ENCODE measurements around the gene RTBDN.

Gene RTBDN

GRCh38 chr19:12777217-12778016, 57.0 kb downstream of the RTBDN start:
- Histone ChIP-seq H3K9ac (ENCODE audit: low read depth, low read length) (peak overlapping the region; percentile 66; the same call in 1 of the 2 replicates), H3K9me3 (ENCODE audit: control insufficient read depth, insufficient read depth, low read length) (no peaks in the 10 kb centered on the region), H3K36me3 (ENCODE audit: insufficient read depth, low read length) (no peaks in the 10 kb centered on the region), H3K4me1 (ENCODE audit: insufficient read depth, low read length) (no peaks in the 10 kb centered on the region; the same call in 1 of the 2 replicates)

Measured in ES-I3 (cell line).